GM12892 (cell line): ENCODE measurements around the gene KLHL5.

Experiments
- POLR2A ChIP-seq: IDR thresholded peaks from 2 replicates; pipeline ENCODE4 v1.6.1; 2011; ENCODE audit warnings: low read depth, low read length, control low read depth
- POLR2AphosphoS5 ChIP-seq: IDR thresholded peaks from 2 replicates; pipeline ENCODE4 v1.6.1; 2011; ENCODE audit warnings: low read depth, low read length, control low read depth

DNA sequence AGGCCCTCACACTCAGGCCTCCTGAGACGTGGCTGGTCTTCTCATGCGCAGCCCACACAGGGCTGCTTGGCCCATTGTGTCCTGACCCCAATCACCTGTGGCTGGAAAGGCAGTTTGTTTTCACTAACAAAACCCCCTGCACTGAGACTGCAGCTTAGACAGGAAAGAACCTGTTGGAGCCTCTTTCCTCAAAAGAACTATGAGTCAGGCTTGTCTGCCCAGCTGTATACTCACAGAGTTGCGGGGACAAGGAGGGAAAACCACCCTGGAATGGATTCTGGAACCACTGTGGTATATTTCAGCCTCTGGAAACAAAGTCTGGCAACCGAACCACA lies 24.6 kb upstream of the KLHL5 start:
- TF ChIP-seq POLR2A (no peak), POLR2AphosphoS5 (no peak)
